ENCODE results near the gene MAP1B. TPM values are rescaled to one million over a fixed set of nuclear protein-coding genes. Genes with fewer than 3 reads are reported as not detected.

The MAP1B gene
- total RNA-seq, 2 donors from 2014 or later = 6.1 to 16.2 TPM

GRCh38 chr5:72223371-72223770 is 116.1 kb downstream of the MAP1B start:
- no peaks in the 10 kb centered on the region for H3K36me3 ChIP-seq
- H3K27me3 ChIP-seq = no peaks in the 10 kb centered on the region
- H3K4me3 ChIP-seq = no peak overlapping the region
- H3K27ac ChIP-seq = no peak overlapping the region
- no peak overlapping the region for H3K9ac ChIP-seq (ENCODE audit: low read depth in 2 of 2, low read length in 2 of 2)
- no peaks in the 10 kb centered on the region for H3K9me3 ChIP-seq
- intact Hi-C loops (cut with DNase I) = no loop called here
- no peak for DNase-seq
- H3K4me1 ChIP-seq = no peaks in the 10 kb centered on the region
- no peak for TF ChIP-seq CTCF (IDR thresholded peaks at IDR 0.05)

DNA sequence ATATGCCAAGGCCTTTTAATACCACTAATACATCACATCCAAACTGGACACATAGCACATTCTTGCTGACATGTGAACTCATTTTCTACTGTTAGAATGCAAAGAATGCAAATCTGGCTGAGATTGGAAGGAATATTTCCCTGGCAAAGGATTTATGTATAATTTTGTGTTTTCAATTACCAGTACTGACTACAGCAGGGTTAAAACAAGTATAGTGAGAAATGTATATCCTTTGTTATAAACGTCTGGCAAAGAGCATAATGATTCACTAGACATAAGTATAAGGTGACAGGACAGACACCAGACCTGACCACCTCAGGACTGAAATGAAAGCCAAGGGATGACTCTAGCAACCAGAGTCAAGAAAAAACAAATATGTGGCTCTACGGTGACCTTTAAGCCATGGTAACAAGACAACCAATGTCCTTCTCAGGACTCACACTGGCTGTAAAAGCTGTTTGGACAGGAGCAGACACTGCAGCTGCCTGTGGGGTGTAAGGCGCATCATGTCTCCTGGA is 117.7 kb downstream of the MAP1B start:
- no peaks in the 10 kb centered on the region for H3K27me3 ChIP-seq
- H3K9ac ChIP-seq (ENCODE audit: low read depth in 2 of 2, low read length in 2 of 2) = no peak overlapping the region
- no peak for DNase-seq
- H3K4me1 ChIP-seq = no peaks in the 10 kb centered on the region
- TF ChIP-seq CTCF (IDR thresholded peaks at IDR 0.05) = no peak
- intact Hi-C loops (cut with DNase I) = no loop called here
- no peak overlapping the region for H3K27ac ChIP-seq
- no peaks in the 10 kb centered on the region for H3K9me3 ChIP-seq
- no peaks in the 10 kb centered on the region for H3K36me3 ChIP-seq
- no peak overlapping the region for H3K4me3 ChIP-seq

GRCh38 chr5:72225741-72226140 is 118.5 kb downstream of the MAP1B start:
- no peaks in the 10 kb centered on the region for H3K27me3 ChIP-seq
- no peak for DNase-seq
- TF ChIP-seq CTCF (IDR thresholded peaks at IDR 0.05) = no peak
- intact Hi-C loops (cut with DNase I) = no loop called here
- no peak overlapping the region for H3K4me3 ChIP-seq
- no peaks in the 10 kb centered on the region for H3K4me1 ChIP-seq
- H3K36me3 ChIP-seq = no peaks in the 10 kb centered on the region
- H3K27ac ChIP-seq = no peak overlapping the region
- no peaks in the 10 kb centered on the region for H3K9me3 ChIP-seq
- no peak overlapping the region for H3K9ac ChIP-seq (ENCODE audit: low read depth in 2 of 2, low read length in 2 of 2)

- Histone ChIP-seq H3K9ac (ENCODE audit: low read depth in 2 of 2, low read length in 2 of 2) (no peak overlapping the region), H3K4me1 (no peaks in the 10 kb centered on the region), H3K36me3 (no peaks in the 10 kb centered on the region), H3K9me3 (no peaks in the 10 kb centered on the region), H3K27ac (no peak overlapping the region), H3K27me3 (no peaks in the 10 kb centered on the region), H3K4me3 (no peak overlapping the region)
- intact Hi-C loops (cut with DNase I) = no loop called here
- DNase-seq = no peak
- no peak for TF ChIP-seq CTCF (IDR thresholded peaks at IDR 0.05)
Measured at GRCh38 chr5:72226950-72227349, 119.7 kb downstream of the MAP1B start.

DNA sequence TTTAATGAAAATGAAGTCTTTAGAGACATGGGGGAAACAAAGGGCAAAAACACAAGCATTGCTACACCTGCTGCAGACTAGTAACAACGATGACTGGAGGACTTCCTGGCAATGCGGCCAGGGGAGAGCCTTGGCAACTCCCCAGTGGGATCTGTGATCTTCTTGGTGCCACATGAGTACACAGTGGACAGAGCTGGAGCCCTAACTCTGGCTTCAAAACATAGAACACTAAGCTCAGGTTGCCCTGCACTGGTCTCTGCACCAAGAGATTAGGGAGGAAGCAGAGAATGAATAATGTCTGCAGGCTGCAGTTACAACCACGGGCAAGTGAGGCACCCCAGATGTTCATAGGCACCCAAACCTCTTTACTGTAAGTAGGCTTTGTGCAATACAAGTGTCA is 121.7 kb downstream of the MAP1B start:
- Histone ChIP-seq H3K27ac (no peak overlapping the region), H3K4me1 (no peaks in the 10 kb centered on the region), H3K36me3 (no peaks in the 10 kb centered on the region), H3K27me3 (no peaks in the 10 kb centered on the region), H3K4me3 (no peak overlapping the region), H3K9ac (ENCODE audit: low read depth in 2 of 2, low read length in 2 of 2) (no peak overlapping the region), H3K9me3 (no peaks in the 10 kb centered on the region)
- intact Hi-C loops (cut with DNase I) = no loop called here
- no peak for TF ChIP-seq CTCF (IDR thresholded peaks at IDR 0.05)
- DNase-seq = no peak

Measured in colonic mucosa (tissue), 4 donors.